GM12878 (cell line): Measurements from ENCODE around the gene CBLB. TPM values are rescaled to one million over a fixed set of nuclear protein-coding genes. Genes with fewer than 3 reads are reported as not detected.

Source experiments
- BCL3 ChIP-seq: IDR thresholded peaks from 2 replicates; pipeline ENCODE4 v1.6.1; 2011; ENCODE audit warnings: borderline replicate concordance, low read depth, mild to moderate bottlenecking, moderate library complexity, low read length; ENCODE audit not compliant: insufficient read depth, poor library complexity, severe bottlenecking
- CHD4 ChIP-seq: fragments of 200-600 bp; sonication (generic); IDR thresholded peaks from 2 replicates; pipeline ENCODE4 v1.6.1; 2016; ENCODE audit warnings: mild to moderate bottlenecking
- DPF2 ChIP-seq: fragments of 450-650 bp; IDR thresholded peaks from 2 replicates; pipeline ENCODE4 v1.6.1; 2017; ENCODE audit warnings: mild to moderate bottlenecking
- EZH2 ChIP-seq: IDR thresholded peaks from 2 replicates; pipeline ENCODE4 v1.6.1; 2012; ENCODE audit warnings: low read depth, mild to moderate bottlenecking, control low read depth, inconsistent platforms, low read length, borderline replicate concordance; ENCODE audit not compliant: control insufficient read depth
- FOS ChIP-seq: IDR thresholded peaks from 3 replicates; pipeline ENCODE4 v1.6.1; 2011; ENCODE audit warnings: borderline replicate concordance; ENCODE audit not compliant: insufficient read length; ENCODE audit errors: extremely low read depth
- IKZF1 ChIP-seq: fragments of 450-650 bp; conservative IDR thresholded peaks from 2 replicates; pipeline ENCODE4 v1.6.1; 2017; ENCODE audit warnings: antibody characterized with exemption, mild to moderate bottlenecking
- IRF3 ChIP-seq: fragments of 450-650 bp; IDR thresholded peaks from 2 replicates; pipeline ENCODE4 v1.6.1; 2014; ENCODE audit warnings: mild to moderate bottlenecking
- KAT2A ChIP-seq: conservative IDR thresholded peaks from 2 replicates; pipeline ENCODE4 v1.6.1; 2011; ENCODE audit warnings: low read depth, low read length; ENCODE audit not compliant: control insufficient read depth
- MEF2A ChIP-seq: IDR thresholded peaks from 2 replicates; pipeline ENCODE4 v1.6.1; 2011; ENCODE audit warnings: low read depth, mild to moderate bottlenecking, low read length, moderate library complexity; ENCODE audit not compliant: insufficient read depth
- MTA2 ChIP-seq: fragments of 450-650 bp; IDR thresholded peaks from 2 replicates; pipeline ENCODE4 v1.6.1; 2016; ENCODE audit warnings: low read depth, mild to moderate bottlenecking, moderate library complexity
- NFXL1 ChIP-seq: fragments of 450-650 bp; IDR thresholded peaks from 2 replicates; pipeline ENCODE4 v1.6.1; 2017; ENCODE audit warnings: antibody characterized with exemption, mild to moderate bottlenecking, borderline replicate concordance
- PAX5 ChIP-seq: IDR thresholded peaks from 2 replicates; pipeline ENCODE4 v1.6.1; 2011; ENCODE audit warnings: low read depth, low read length, borderline replicate concordance
- PKNOX1 ChIP-seq: fragments of 450-650 bp; IDR thresholded peaks from 2 replicates; pipeline ENCODE4 v1.6.1; 2016; ENCODE audit warnings: mild to moderate bottlenecking
- POLR2A ChIP-seq: IDR thresholded peaks from 2 replicates; pipeline ENCODE4 v1.6.1; 2011; ENCODE audit warnings: low read depth, mild to moderate bottlenecking, low read length
- RAD21 ChIP-seq: IDR thresholded peaks from 2 replicates; pipeline ENCODE4 v1.6.1; 2011; ENCODE audit warnings: mild to moderate bottlenecking, low read depth, low read length, moderate library complexity; ENCODE audit not compliant: insufficient read depth
- SRF ChIP-seq, 2 experiments: IDR thresholded peaks; 2 replicates each; pipeline ENCODE4 v1.6.1; 2011; ENCODE audit warnings: low read depth in 2 of 2, low read length in 2 of 2, mild to moderate bottlenecking in 1 of 2, moderate library complexity in 1 of 2
- STAT3 ChIP-seq: IDR thresholded peaks from 2 replicates; pipeline ENCODE4 v1.6.1; 2011; ENCODE audit warnings: low read depth, low read length, improper control_type of control experiment
- SUZ12 ChIP-seq: fragments of 200-600 bp; sonication (generic); IDR thresholded peaks from one replicate; pipeline ENCODE4 v1.6.1; 2018; ENCODE audit warnings: antibody characterized with exemption, mild to moderate bottlenecking; ENCODE audit not compliant: unreplicated experiment
- WRNIP1 ChIP-seq: IDR thresholded peaks from 2 replicates; pipeline ENCODE4 v1.6.1; 2011; ENCODE audit warnings: low read depth, low read length, improper control_type of control experiment, borderline replicate concordance
- ZBTB11 ChIP-seq: fragments of 450-650 bp; formaldehyde crosslinking; IDR thresholded peaks from 2 replicates; pipeline ENCODE4 v1.5.0; 2022; ENCODE audit warnings: mild to moderate bottlenecking, missing genetic modification characterization
- polyA plus RNA-seq, 11 experiments: library from polyadenylated mRNA; depleted of rRNA in 4 of 11; unstranded in 6 of 11; stranded (reverse) in 5 of 11; fragments of >200 nt; fragmentation: Nextera tagmentation in 4 of 11; fragmentation: Illumina TruSeq in 1 of 11; extraction: Ambion mirVana in 4 of 11; extraction: Trizol in 1 of 11; gene quantifications; 1 replicate in 1 of 11; 2 replicates in 10 of 11; pipeline versions ENCODE4 v1.2.1 to v1.2.3, GENCODE V29; 2011 to 2016; ENCODE audit warnings: inconsistent platforms in 2 of 11, missing spikeins in 2 of 11, low read depth in 1 of 11
- total RNA-seq, 4 experiments: library from RNA; depleted of rRNA in 3 of 4; stranded (reverse); fragments of >200 nt in 3 of 4; fragmentation: Illumina TruSeq in 1 of 4; extraction: Trizol in 1 of 4; gene quantifications; 2 replicates each; pipeline versions ENCODE4 v1.2.1 to v1.2.3, GENCODE V29; 2013 to 2021

Gene CBLB
- total and polyA plus RNA-seq, 10 of the 15 experiments (the other 5 are each of a cell fraction or from before 2014, with no cell fraction given), result 17.2 to 107 (median 41.9) TPM

- TF ChIP-seq ZBTB11, result no peak
- TF ChIP-seq PAX5, result no peak
- no peak; the same call in 1 of the 2 replicates for TF ChIP-seq IKZF1
- TF ChIP-seq MEF2A, result 0 out of 2 replicates have a peak, but pooled peaks have one; percentile 56
- TF ChIP-seq STAT3, result no peak
- TF ChIP-seq POLR2A, result no peak
- TF ChIP-seq EZH2, result no peak
- no peak for TF ChIP-seq NFXL1
- TF ChIP-seq BCL3, result no peak
- TF ChIP-seq RAD21, result no peak
- no peak for TF ChIP-seq KAT2A
- no peak for TF ChIP-seq IRF3
- no peak for TF ChIP-seq PKNOX1
- no peak for TF ChIP-seq DPF2
- peak; percentile 35; the same call in 1 of the 2 replicates for TF ChIP-seq MTA2
- no peak for TF ChIP-seq SRF (IDR thresholded peaks at IDR 0.05; ENCODE audit: low read depth in 2 of 2, low read length in 2 of 2)
- TF ChIP-seq CHD4, result no peak
- no peak for TF ChIP-seq WRNIP1
- no peak for TF ChIP-seq SUZ12
- no peak for TF ChIP-seq FOS
- TF ChIP-seq, all 136 proteins: peak for 16
Measured at GRCh38 chr3:105806359-105806758, 62.5 kb downstream of the CBLB start (continued).
